ENCODE measurements around the gene HBA2. TPM values are rescaled to one million over a fixed set of nuclear protein-coding genes. Genes with fewer than 3 reads are reported as not detected.
A peak's percentile ranks its signal among the peaks of the same experiment; 100 is the strongest.
"Not testable (repeated sequence)": the region's sequence is repeated elsewhere in the genome, so short reads cannot be mapped to it uniquely, and the experiment has no call there.

Gene HBA2
- total and polyA plus RNA-seq, 2 donors from 2014 or later: 11.1 to 33.9 TPM

DNA sequence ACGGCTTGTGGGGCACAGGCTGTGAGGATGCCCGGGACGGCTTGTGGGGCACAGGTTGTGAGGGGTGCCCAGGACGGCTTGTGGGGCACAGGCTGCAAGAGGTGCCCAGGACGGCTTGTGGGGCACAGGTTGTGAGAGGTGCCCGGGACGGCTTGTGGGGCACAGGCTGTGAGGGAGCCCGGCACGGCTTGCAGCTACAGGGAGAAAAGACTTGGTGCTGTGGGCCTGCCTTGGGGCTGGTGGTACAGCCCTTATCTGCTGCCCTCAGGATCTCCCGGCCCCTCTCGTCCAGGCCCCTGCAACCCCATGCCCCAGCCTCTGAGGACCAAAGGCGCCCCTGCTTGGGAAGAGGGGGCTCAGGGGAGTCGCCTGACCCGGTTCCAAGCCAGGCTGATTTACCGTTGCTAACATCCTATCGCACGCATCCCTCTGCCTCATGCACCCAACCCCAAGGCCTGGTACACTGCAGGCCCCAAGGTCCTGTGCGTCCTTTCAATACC, 11.9 kb upstream of the HBA2 start:
- DNase-seq (peak in 1 of 5 donors; percentile 59), FAIRE-seq (no peak)
- Histone ChIP-seq H3K9me3 (ENCODE audit: control insufficient read depth in 2 of 3, insufficient read depth in 1 of 3, low read length in 3 of 3) (no peaks in the 10 kb centered on the region), H3K4me3 (ENCODE audit: low read length in 3 of 3) (no peak overlapping the region), H3K36me3 (ENCODE audit: control insufficient read depth in 2 of 3, insufficient read depth in 3 of 3, low read length in 3 of 3) (no peaks in the 10 kb centered on the region), H3K9ac (ENCODE audit: low read length in 3 of 3) (no peak overlapping the region), H3K27me3 (ENCODE audit: control insufficient read depth, insufficient read depth, low read length) (peaks cover 12% of the 10 kb centered on the region), H3K4me1 (ENCODE audit: control insufficient read depth in 2 of 3, insufficient read depth in 2 of 3, low read depth in 1 of 3, low read length in 3 of 3) (peaks cover 0 to 2% (median 0%) of the 10 kb centered on the region in 3 donors), H3K27ac (ENCODE audit: low read depth in 2 of 2, low read length in 2 of 2) (no peak overlapping the region)
- intact Hi-C loops (cut with DNase I): no loop called here
- TF ChIP-seq, protein P1, sequence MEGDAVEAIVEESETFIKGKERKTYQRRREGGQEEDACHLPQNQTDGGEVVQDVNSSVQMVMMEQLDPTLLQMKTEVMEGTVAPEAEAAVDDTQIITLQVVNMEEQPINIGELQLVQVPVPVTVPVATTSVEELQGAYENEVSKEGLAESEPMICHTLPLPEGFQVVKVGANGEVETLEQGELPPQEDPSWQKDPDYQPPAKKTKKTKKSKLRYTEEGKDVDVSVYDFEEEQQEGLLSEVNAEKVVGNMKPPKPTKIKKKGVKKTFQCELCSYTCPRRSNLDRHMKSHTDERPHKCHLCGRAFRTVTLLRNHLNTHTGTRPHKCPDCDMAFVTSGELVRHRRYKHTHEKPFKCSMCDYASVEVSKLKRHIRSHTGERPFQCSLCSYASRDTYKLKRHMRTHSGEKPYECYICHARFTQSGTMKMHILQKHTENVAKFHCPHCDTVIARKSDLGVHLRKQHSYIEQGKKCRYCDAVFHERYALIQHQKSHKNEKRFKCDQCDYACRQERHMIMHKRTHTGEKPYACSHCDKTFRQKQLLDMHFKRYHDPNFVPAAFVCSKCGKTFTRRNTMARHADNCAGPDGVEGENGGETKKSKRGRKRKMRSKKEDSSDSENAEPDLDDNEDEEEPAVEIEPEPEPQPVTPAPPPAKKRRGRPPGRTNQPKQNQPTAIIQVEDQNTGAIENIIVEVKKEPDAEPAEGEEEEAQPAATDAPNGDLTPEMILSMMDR (IDR thresholded peaks at IDR 0.05; ENCODE audit: borderline replicate concordance, extremely low read depth, insufficient read depth): no peak

DNA sequence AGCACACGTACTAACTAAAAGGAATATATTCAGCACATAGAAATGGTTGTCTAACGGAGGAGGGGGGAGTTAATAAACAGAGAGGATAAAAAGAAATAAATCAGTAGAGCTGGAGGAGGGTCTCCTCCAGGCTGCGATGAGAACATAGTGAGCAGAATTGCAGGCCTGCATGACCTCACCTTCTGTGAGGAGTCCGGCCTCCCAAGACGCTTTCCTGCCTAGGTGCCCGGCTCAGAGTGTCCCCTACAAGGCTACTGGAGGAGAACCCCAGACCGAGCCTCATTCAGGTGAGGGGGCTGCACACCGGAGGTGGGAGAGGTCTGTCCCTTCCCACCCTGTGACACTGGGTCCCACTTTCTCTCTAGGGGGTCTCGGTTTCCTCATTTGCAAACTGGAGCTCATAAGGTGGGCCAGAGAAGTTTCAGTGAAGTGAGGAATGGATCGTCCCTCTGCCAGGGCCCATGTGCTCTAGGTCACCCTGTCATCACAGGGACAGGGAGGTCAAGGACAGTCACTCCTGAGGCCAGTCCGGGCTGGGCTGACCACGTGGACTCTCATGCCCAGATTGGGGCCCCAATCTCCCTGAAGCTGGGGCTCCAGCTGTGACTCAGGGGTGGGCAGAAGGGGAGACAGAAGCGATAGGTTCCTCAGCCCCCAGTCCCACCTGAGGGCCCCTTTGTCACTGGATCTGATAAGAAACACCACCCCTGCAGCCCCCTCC, 10.2 kb upstream of the HBA2 start:
- FAIRE-seq (no peak), DNase-seq (peak in 1 of 5 donors; percentile 43)
- Histone ChIP-seq H3K9ac (ENCODE audit: low read length in 3 of 3) (no peak overlapping the region), H3K9me3 (ENCODE audit: control insufficient read depth in 2 of 3, insufficient read depth in 1 of 3, low read length in 3 of 3) (no peaks in the 10 kb centered on the region), H3K27ac (ENCODE audit: low read depth in 2 of 2, low read length in 2 of 2) (no peak overlapping the region), H3K36me3 (ENCODE audit: control insufficient read depth in 2 of 3, insufficient read depth in 3 of 3, low read length in 3 of 3) (no peaks in the 10 kb centered on the region), H3K4me1 (ENCODE audit: control insufficient read depth in 2 of 3, insufficient read depth in 2 of 3, low read depth in 1 of 3, low read length in 3 of 3) (peaks cover 0 to 4% (median 0%) of the 10 kb centered on the region in 3 donors), H3K27me3 (ENCODE audit: control insufficient read depth, insufficient read depth, low read length) (peaks cover 17% of the 10 kb centered on the region), H3K4me3 (ENCODE audit: low read length in 3 of 3) (no peak overlapping the region)
- TF ChIP-seq, protein P1 (IDR thresholded peaks at IDR 0.05; ENCODE audit: borderline replicate concordance, extremely low read depth, insufficient read depth): no peak
- intact Hi-C loops (cut with DNase I): no loop called here

DNA sequence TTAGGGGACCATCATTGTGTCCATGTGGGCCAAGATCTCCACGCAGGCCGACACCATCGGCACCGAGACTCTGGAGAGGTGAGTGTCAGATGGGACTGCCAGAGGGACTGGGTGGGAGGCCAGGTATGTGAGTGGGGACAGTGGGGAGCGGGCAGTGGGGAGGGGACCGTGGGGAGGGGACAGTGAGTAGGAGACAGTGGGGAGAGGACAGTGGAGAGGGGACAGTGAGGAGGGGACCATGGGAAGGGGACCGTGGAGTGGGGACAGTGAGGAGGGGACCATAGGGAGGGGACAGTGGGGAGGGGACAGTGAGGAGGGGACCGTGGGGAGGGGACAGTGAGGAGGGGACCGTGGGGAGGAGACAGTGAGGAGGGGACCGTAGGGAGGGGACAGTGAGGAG, 9.5 kb upstream of the HBA2 start:
- intact Hi-C loops (cut with DNase I); H3K27ac ChIP-seq (ENCODE audit: low read depth in 2 of 2, low read length in 2 of 2); H3K9me3 ChIP-seq (ENCODE audit: control insufficient read depth in 2 of 3, insufficient read depth in 1 of 3, low read length in 3 of 3); H3K9ac ChIP-seq (ENCODE audit: low read length in 3 of 3); H3K36me3 ChIP-seq (ENCODE audit: control insufficient read depth in 2 of 3, insufficient read depth in 3 of 3, low read length in 3 of 3); FAIRE-seq; H3K4me3 ChIP-seq (ENCODE audit: low read length in 3 of 3); DNase-seq; H3K4me1 ChIP-seq (ENCODE audit: control insufficient read depth in 2 of 3, insufficient read depth in 2 of 3, low read depth in 1 of 3, low read length in 3 of 3): not testable (repeated sequence)
- H3K27me3 ChIP-seq (ENCODE audit: control insufficient read depth, insufficient read depth, low read length): peaks cover 19% of the 10 kb centered on the region

DNA sequence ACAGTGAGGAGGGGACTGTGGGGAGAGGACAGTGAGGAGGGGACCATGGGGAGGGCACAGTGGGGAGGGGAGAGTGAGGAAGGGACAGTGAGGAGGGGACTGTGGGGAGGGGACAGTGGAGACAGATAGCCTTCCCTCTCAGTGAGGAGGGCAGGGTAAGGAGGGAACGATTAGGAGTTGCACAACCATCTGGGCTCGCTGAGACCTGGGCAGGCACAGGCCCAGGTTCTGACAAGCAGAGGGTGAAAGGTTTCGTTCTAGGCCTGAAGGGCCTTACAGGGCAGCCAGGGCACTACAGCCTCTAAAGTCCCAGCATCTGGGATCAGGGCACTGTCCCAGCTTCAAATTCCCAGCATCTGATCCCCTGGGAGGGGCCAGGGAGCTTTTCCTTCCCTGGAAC, 9.0 kb upstream of the HBA2 start:
- intact Hi-C loops (cut with DNase I); H3K27ac ChIP-seq (ENCODE audit: low read depth in 2 of 2, low read length in 2 of 2); H3K4me3 ChIP-seq (ENCODE audit: low read length in 3 of 3); H3K9ac ChIP-seq (ENCODE audit: low read length in 3 of 3); FAIRE-seq; H3K36me3 ChIP-seq (ENCODE audit: control insufficient read depth in 2 of 3, insufficient read depth in 3 of 3, low read length in 3 of 3); H3K9me3 ChIP-seq (ENCODE audit: control insufficient read depth in 2 of 3, insufficient read depth in 1 of 3, low read length in 3 of 3); DNase-seq; H3K4me1 ChIP-seq (ENCODE audit: control insufficient read depth in 2 of 3, insufficient read depth in 2 of 3, low read depth in 1 of 3, low read length in 3 of 3): not testable (repeated sequence)
- H3K27me3 ChIP-seq (ENCODE audit: control insufficient read depth, insufficient read depth, low read length): peaks cover 19% of the 10 kb centered on the region

DNA sequence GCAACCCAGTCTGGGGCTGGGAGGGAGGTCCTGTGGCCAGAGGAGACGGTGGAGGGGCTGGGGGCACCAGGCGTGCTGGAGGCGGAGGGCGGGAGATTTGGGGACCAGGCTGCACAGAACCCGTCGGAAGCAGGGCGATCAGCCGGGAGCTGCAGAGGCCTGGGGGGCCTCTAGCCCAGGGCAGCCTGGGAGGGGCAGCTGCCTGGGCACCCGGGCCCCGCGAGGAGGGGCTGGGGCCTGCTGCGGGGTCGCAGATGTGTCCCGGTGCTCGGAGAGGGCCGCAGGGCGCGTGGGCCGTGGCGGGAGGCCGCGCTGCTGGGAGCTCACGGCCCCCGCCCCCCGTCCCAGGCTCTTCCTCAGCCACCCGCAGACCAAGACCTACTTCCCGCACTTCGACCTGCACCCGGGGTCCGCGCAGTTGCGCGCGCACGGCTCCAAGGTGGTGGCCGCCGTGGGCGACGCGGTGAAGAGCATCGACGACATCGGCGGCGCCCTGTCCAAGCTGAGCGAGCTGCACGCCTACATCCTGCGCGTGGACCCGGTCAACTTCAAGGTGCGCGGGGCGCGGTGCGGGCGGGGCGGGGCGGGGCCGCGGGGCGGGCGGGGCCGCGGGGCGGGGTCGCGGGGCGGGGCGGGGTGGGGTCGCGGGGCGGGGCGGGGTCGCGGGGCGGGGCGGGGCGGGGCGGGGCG, 8.4 kb upstream of the HBA2 start:
- FAIRE-seq; H3K9ac ChIP-seq (ENCODE audit: low read length in 3 of 3); intact Hi-C loops (cut with DNase I); H3K9me3 ChIP-seq (ENCODE audit: control insufficient read depth in 2 of 3, insufficient read depth in 1 of 3, low read length in 3 of 3); H3K27ac ChIP-seq (ENCODE audit: low read depth in 2 of 2, low read length in 2 of 2); H3K36me3 ChIP-seq (ENCODE audit: control insufficient read depth in 2 of 3, insufficient read depth in 3 of 3, low read length in 3 of 3); H3K4me1 ChIP-seq (ENCODE audit: control insufficient read depth in 2 of 3, insufficient read depth in 2 of 3, low read depth in 1 of 3, low read length in 3 of 3); DNase-seq; H3K4me3 ChIP-seq (ENCODE audit: low read length in 3 of 3): not testable (repeated sequence)
- peaks cover 19% of the 10 kb centered on the region for H3K27me3 ChIP-seq (ENCODE audit: control insufficient read depth, insufficient read depth, low read length)

Measured in kidney (tissue), 14 donors.